C1 segment of cervical spinal cord (tissue), 14 donors: ENCODE results near the gene CYSRT1.
"Not testable (repeated sequence)": the region's sequence is repeated elsewhere in the genome, so short reads cannot be mapped to it uniquely, and the experiment has no call there.

Experiments
- DNase-seq, 14 donors: peaks; one replicate each; lab custom pipeline; 2025; lab: John Stamatoyannopoulos, UW

Gene CYSRT1

GRCh38 chr9:137236936-137237421 lies 12.0 kb downstream of the CYSRT1 start:
- DNase-seq, result peak in 1 of 14 donors; percentile 30

GRCh38 chr9:137237759-137238726 lies 13.1 kb downstream of the CYSRT1 start:
- peak in 9 of 14 donors; percentile 33 to 77 (median 56) for DNase-seq

GRCh38 chr9:137239541-137240200 lies 14.7 kb downstream of the CYSRT1 start:
- DNase-seq, result not testable (repeated sequence)

DNA sequence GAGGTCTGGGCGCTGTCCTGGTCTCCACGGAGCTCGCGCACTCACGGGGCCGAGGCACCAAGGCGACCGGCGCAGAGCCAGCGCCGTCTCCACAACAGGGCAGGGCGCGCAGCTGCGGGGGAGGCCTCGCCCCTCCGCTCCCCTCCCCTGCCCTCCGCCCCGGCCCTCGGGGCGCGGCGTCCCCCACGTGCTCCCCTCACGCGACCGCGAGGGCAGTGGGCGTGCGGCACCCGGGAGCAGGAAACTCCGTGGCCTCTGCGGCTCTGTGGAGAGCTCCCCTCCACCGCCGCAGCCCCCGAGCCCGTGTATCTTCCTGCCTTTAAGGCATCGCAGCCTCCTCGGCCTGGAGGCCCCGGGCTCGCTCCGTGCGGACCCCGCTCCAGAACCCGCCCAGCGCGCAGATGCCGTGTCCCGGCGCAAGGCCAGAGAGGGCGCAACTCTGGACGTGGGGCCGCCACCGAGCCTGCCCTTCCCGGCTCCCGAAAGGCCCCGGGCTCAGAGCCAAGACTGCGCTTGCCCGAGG lies 15.4 kb downstream of the CYSRT1 start:
- DNase-seq, result peak in 12 of 14 donors; percentile 56 to 88 (median 83)

DNA sequence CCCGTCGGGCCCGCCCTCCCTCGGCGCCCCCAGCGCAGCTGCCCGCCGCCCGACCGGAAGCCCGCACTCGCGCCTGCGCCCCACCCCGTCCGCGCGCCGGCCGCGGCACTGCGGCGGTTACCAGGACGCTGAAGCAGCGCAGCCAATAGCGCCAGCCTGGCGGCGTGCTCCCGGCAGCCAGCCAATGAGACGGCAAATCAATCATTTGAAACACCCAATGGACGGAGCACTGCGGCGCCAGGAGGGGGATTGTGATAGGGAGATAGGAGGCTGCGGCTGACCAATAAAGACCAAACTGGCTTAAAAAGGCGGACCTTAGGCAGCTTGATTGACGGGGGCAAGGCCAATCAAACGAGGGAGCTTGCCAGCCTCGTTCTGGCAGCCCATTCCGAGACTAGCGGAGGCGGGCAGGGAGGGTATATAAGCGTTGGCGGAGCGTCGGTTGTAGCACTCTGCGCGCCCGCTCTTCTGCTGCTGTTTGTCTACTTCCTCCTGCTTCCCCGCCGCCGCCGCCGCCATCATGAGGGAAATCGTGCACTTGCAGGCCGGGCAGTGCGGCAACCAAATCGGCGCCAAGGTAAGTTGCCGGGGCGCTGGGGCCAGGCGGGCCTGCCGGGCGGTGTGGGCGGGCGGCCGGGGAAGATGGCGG lies 16.0 kb downstream of the CYSRT1 start, which contains the start of gene TUBB4B:
TSS of gene TUBB4B (plus strand) at position 447 of the 649 bp plus-strand sequence. CDS start at position 521, 74 bp downstream.
- DNase-seq, result peak; percentile 87 to 100 (median 98)

GRCh38 chr9:137241490-137242268 lies 16.7 kb downstream of the CYSRT1 start:
- peak in 3 of 14 donors; percentile 20 to 65 (median 34) for DNase-seq

DNA sequence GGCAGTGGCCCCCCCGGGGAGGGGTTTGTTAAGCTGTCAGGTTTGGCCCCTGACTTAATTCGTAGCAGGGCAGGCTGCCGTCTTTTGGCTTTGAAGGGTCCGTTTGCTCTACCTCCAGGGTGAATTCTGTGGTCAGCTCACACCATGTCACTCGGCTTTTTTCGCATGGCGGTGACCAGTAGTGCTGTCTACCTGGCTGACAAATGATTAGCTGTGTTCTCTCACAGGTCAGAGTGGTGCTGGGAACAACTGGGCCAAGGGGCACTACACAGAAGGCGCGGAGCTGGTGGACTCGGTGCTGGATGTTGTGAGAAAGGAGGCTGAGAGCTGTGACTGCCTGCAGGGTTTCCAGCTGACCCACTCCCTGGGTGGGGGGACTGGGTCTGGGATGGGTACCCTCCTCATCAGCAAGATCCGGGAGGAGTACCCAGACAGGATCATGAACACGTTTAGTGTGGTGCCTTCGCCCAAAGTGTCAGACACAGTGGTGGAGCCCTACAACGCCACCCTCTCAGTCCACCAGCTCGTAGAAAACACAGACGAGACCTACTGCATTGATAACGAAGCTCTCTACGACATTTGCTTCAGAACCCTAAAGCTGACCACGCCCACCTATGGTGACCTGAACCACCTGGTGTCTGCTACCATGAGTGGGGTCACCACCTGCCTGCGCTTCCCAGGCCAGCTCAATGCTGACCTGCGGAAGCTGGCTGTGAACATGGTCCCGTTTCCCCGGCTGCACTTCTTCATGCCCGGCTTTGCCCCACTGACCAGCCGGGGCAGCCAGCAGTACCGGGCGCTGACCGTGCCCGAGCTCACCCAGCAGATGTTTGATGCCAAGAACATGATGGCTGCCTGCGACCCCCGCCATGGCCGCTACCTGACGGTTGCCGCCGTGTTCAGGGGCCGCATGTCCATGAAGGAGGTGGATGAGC lies 17.6 kb downstream of the CYSRT1 start:
- DNase-seq, result no peak

- not testable (repeated sequence) for DNase-seq
Observed at GRCh38 chr9:137243266-137243625, 18.3 kb downstream of the CYSRT1 start.

GRCh38 chr9:137243626-137244485 lies 18.9 kb downstream of the CYSRT1 start:
- DNase-seq, result no peak

GRCh38 chr9:137244486-137245449 lies 19.8 kb downstream of the CYSRT1 start:
- DNase-seq, result no peak

DNA sequence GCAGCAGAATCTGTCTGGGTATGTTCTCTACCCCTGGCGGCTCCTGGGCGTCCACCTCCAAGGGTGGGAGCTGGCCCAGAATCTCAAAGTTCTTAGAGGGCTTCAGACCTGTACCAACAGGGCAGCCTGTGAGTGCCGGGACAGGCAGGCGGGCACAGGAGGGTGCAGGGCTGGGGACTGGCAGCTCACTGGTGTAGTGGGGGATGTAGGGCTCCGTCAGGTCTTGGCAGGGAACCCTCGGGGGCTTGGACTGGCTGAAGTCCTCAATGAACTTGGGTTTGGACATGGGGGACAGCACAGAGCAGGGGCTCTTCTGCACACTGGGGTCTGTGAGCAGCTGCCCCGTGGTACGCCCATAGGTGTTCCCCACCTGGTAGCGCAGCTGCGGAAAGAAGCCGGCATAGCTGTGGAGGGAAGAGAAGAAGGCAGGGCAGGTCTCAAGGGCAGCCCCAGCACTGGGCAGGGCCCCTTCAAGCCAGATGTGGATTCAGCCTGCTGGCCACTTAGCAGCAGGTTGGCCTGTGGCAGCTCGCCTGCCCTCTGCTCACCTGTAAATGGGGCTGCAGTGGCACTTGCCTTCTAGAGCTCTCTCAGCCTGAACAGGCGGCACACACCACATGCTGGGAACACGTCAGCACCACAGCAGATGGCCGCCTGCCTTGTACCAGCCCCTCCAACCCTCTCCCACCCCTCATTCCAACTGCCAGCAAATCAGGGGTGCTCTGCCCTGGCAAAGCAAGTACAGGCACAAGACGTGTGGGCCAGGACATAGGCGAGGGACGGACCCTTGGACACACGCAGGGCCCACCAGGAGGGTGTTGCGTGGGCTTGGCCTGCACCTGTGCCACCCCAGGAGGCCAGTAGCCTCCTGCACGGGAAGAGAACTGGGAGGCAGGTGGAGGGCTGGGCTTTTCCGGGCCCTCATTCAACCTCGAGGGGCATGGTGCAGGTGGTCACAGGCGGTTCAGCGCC lies 20.8 kb downstream of the CYSRT1 start:
- DNase-seq, result no peak

GRCh38 chr9:137247135-137247915 lies 22.4 kb downstream of the CYSRT1 start:
- DNase-seq, result no peak

GRCh38 chr9:137247916-137248175 lies 22.9 kb downstream of the CYSRT1 start:
- DNase-seq, result no peak

GRCh38 chr9:137250329-137251193 lies 25.6 kb downstream of the CYSRT1 start:
- no peak for DNase-seq

GRCh38 chr9:137251194-137251461 lies 26.2 kb downstream of the CYSRT1 start, which contains the start of gene STPG3:
STPG3 (plus strand) TSS chr9:137251286; CDS start chr9:137251287, 1 bp downstream.
- DNase-seq, result no peak
